Subcutaneous adipose tissue (tissue), 4 donors: ENCODE data around the gene RASD2. TPM values are rescaled to one million over a fixed set of nuclear protein-coding genes. Genes with fewer than 3 reads are reported as not detected.

ENCODE experiments used
- CTCF ChIP-seq: fragments of 450-650 bp; IDR thresholded peaks from one replicate; pipeline ENCODE4 v1.5.1; 2016; ENCODE audit warnings: low read depth, mild to moderate bottlenecking, control low read depth, antibody characterized with exemption, moderate library complexity
- total RNA-seq, 4 donors: library from RNA; depleted of rRNA; stranded (reverse); fragments of >200 nt; gene quantifications; one replicate each; pipeline ENCODE4 v1.1.0, GENCODE V29; 2016

The RASD2 gene
- total RNA-seq, 4 donors from 2014 or later: 0.16 to 1.9 (median 0.31) TPM

- no peak for TF ChIP-seq CTCF
These were observed 9.9 kb upstream of the RASD2 start for GRCh38 chr22:35530700-35531099.

GRCh38 chr22:35531202-35531601, 9.4 kb upstream of the RASD2 start:
- no peak for TF ChIP-seq CTCF

GRCh38 chr22:35531676-35532075, 9.0 kb upstream of the RASD2 start:
- no peak for TF ChIP-seq CTCF

GRCh38 chr22:35533365-35534029, 7.1 kb upstream of the RASD2 start:
- TF ChIP-seq CTCF: no peak

GRCh38 chr22:35534091-35534490, 6.5 kb upstream of the RASD2 start:
- no peak for TF ChIP-seq CTCF

- TF ChIP-seq CTCF: no peak
These were observed 3.4 kb upstream of the RASD2 start for GRCh38 chr22:35537232-35537631.

GRCh38 chr22:35538801-35539321, 1.8 kb upstream of the RASD2 start:
- TF ChIP-seq CTCF: no peak
